Activated CD4-positive, alpha-beta T cell treated with anti-CD3 and anti-CD28 coated beads, Interleukin-2, amount 10 ng/mL, durations not matched to agents 24 days and 14 days (primary cell): ENCODE data around the gene ATXN7L2. TPM values are rescaled to one million over a fixed set of nuclear protein-coding genes. Genes with fewer than 3 reads are reported as not detected.

ENCODE experiments used
- DNase-seq: peaks from one replicate; pipeline ENCODE4 v3.0.0; 2022
- H3K27ac Mint-ChIP-seq: one replicate; pipeline ENCODE4 v1.8.0; 2022; ENCODE audit warnings: mild to moderate bottlenecking, mixed read lengths
- H3K27me3 Mint-ChIP-seq: one replicate; pipeline ENCODE4 v1.8.0; 2022; ENCODE audit warnings: mixed read lengths
- H3K36me3 Mint-ChIP-seq: one replicate; pipeline ENCODE4 v1.8.0; 2022; ENCODE audit warnings: low read depth, mild to moderate bottlenecking, mixed read lengths
- H3K4me1 Mint-ChIP-seq: one replicate; pipeline ENCODE4 v1.8.0; 2021; ENCODE audit warnings: mixed read lengths
- H3K4me3 Mint-ChIP-seq: one replicate; pipeline ENCODE4 v1.8.0; 2022; ENCODE audit warnings: mild to moderate bottlenecking, moderate library complexity, mixed read lengths
- H3K9me3 Mint-ChIP-seq: one replicate; pipeline ENCODE4 v1.8.0; 2021; ENCODE audit warnings: mixed read lengths
- intact Hi-C: fragments of 100-400 bp; cut with micrococcal nuclease; formaldehyde crosslinking; loops from one replicate; pipeline ENCODE4 v1.15.1; 2023
- total RNA-seq: library from RNA; stranded (reverse); gene quantifications from 2 replicates; pipeline ENCODE4 v1.2.3, GENCODE V29; 2022

The ATXN7L2 gene
- total RNA-seq, 1 donor from 2014 or later = 15.1 TPM

DNA sequence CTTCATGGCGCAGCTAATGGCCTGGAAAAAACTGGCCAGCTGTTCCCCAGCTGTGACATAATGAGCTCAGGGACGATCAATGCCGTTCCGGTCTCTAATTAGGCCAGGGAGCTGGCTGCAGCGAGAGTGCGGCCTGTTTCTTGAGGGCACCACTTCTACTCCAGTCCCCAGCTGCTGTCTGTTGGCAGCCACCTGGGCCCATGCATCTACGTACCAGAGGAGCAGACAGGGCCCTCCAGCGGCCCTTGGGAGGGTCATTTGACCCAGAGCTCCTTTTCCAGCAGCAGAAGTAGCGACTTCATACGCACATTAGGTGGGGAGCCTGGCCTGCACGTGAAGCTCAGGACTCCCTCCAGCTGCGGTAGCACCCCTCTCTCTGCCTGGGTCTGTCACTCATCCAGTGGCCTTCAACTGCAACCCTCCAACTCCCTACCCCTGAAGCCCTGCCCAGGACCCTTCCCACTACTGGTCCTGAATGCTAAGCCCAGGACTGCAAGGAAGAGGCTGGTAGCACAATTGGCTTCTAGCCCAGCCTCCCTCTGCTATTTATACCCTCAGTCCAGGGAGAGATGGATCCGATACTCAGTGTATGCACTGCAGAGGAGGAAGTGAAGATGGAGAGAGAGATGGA lies 46.9 kb downstream of the ATXN7L2 start:
- peaks cover 5% of the 10 kb centered on the region for H3K27me3 Mint-ChIP-seq
- peak overlapping the region; percentile 40 for H3K27ac Mint-ChIP-seq
- no peaks in the 10 kb centered on the region for H3K9me3 Mint-ChIP-seq
- peak overlapping the region; percentile 36 for H3K4me3 Mint-ChIP-seq
- no peak for DNase-seq
- peaks cover 23% of the 10 kb centered on the region for H3K4me1 Mint-ChIP-seq
- H3K36me3 Mint-ChIP-seq = no peaks in the 10 kb centered on the region
- intact Hi-C loops = loop anchor here (5.0 kb wide), 1 partner anchor 123 kb away; no protein-coding TSS in a partner anchor

DNA sequence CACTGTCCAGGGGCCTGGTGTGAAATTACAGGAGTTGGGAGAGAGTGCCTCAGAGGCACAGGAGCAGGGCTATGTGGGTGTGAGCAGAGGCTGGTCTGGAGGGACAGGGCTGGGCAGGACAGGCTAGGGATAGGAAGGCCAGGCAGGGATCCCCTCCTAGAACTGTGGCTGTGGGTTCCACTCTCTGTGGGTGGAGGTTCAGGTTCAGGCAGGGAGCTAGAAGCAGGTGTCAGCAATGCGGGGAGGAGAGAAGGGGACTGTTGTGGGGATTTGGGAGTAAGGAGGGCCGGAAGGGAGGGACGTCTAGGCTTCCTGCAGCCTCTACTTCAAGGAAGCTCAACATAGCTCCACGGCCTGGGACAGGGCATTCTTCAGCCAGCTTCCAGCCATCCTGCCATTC lies 47.7 kb downstream of the ATXN7L2 start:
- Mint-ChIP-seq H3K27ac (peak overlapping the region; percentile 40), H3K9me3 (no peaks in the 10 kb centered on the region), H3K36me3 (no peaks in the 10 kb centered on the region), H3K27me3 (no peaks in the 10 kb centered on the region), H3K4me1 (peaks cover 23% of the 10 kb centered on the region), H3K4me3 (peak overlapping the region; percentile 36)
- DNase-seq = no peak
- intact Hi-C loops = loop anchor here (5.0 kb wide), 1 partner anchor 124 kb away; no protein-coding TSS in a partner anchor

DNA sequence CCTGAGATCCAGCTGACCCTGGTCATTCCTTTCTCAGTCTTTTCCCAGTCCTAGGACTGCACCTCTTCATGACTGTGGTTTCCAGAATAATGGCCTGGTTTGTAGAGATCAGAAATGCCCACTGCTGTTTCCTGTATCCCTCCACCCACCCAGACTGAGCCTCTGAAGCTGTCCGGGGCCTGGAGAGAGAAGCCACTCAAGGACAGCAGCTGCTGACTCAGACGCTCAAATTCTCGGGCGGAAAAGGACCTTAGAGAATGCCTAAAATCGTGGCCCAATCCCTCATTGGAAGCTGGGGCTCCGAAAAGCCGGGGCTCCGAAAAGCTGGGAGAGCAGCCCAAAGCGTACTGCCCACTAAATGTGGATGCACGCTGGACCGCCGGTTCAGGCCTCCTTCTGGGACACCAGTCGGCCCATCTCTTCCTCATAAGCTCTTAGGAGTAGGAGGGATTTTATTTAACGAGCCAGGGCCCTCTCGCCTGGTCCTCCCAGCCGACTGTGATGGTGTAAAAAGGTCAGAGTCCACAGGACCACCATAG lies 48.2 kb downstream of the ATXN7L2 start:
- Mint-ChIP-seq H3K27ac (peak overlapping the region; percentile 86), H3K4me3 (peak overlapping the region; percentile 74), H3K27me3 (no peaks in the 10 kb centered on the region), H3K9me3 (no peaks in the 10 kb centered on the region), H3K4me1 (peaks cover 23% of the 10 kb centered on the region), H3K36me3 (no peaks in the 10 kb centered on the region)
- intact Hi-C loops = loop anchor here (1.0 to 5.0 kb wide), 7 partner anchors 32 to 269 kb away; partner anchors contain the start of genes CYB561D1, PSMA5 and PSRC1
- DNase-seq = no peak

DNA sequence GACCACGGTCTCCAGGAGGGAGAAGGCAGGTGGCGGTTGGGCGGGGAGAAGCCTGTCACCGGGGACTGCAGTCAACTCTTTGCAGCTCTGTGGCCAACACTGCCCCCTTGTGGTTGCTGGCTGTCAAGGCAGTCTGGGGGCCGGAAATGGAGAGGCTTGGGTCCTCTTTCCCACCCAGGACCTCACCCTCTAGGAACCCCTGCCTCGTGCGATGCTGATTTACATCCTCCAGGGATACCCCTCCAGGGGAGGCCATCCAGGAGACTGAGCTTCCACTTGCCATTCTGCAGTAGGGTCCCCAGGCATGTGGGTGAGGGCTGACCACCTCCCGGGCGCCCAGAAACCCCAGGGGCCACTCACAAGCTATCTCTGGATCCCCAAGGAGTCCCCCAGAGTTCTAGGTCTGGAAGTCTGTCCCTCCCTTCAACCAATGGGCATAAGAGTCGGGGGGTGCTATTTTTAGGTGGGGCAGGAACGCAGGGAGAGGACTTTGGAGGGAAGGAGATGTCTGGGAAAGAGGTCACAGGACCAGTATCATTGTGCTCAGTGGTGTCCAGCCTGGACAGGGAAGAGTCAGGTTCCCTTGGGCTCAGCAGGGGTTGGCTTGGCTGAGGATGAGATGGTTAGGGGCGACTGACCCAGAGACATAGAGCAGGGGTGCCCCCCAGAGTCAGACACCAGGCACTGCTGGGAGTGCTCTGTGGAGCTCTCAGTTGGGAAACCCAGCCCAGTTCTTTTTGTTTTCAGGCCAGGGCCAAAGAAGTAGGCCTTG lies 48.8 kb downstream of the ATXN7L2 start:
- intact Hi-C loops = loop anchor here (1.0 to 5.0 kb wide), 7 partner anchors 32 to 269 kb away; partner anchors contain the start of genes CYB561D1, PSMA5 and PSRC1
- no peaks in the 10 kb centered on the region for H3K36me3 Mint-ChIP-seq

DNA sequence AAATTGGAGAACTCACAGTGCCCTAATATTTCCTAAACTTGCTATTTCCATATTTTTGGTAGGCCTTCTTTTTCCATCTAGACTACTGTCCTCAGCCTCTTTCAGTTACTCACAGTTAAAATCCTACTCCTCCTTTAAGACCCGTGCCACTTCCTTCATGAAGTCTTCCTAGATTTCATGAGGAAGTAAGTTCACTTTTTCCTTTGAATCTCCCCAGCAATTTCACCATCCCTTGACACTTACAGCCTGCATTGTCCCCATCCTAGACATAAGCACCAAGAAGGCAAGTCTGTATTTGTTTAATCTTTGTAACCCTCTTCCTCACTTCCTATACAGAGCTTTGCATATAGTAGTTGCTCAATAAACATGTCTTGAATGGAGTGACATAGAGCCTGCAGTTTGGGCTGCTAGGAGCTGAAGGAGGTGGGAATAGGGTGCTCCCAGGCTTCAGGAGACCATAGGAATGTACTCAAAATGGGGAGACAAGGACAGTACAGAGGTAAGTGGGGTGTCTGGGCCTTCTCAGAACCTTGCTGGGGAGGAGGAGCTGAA lies 50.7 kb downstream of the ATXN7L2 start:
- no peak overlapping the region for H3K4me3 Mint-ChIP-seq
- no peaks in the 10 kb centered on the region for H3K9me3 Mint-ChIP-seq
- no peak for DNase-seq
- H3K36me3 Mint-ChIP-seq = no peaks in the 10 kb centered on the region
- peaks cover 4% of the 10 kb centered on the region for H3K27me3 Mint-ChIP-seq
- no peak overlapping the region for H3K27ac Mint-ChIP-seq
- peaks cover 23% of the 10 kb centered on the region for H3K4me1 Mint-ChIP-seq
- intact Hi-C loops = loop anchor here (5.0 kb wide), 1 partner anchor 127 kb away; no protein-coding TSS in a partner anchor

More for the DNA sequence above, 48.8 kb downstream of the ATXN7L2 start:
- Mint-ChIP-seq H3K4me1 (peaks cover 23% of the 10 kb centered on the region), H3K9me3 (no peaks in the 10 kb centered on the region), H3K4me3 (peak overlapping the region; percentile 74), H3K27me3 (no peaks in the 10 kb centered on the region), H3K27ac (peak overlapping the region; percentile 86)
- peak; percentile 98 for DNase-seq

DNA sequence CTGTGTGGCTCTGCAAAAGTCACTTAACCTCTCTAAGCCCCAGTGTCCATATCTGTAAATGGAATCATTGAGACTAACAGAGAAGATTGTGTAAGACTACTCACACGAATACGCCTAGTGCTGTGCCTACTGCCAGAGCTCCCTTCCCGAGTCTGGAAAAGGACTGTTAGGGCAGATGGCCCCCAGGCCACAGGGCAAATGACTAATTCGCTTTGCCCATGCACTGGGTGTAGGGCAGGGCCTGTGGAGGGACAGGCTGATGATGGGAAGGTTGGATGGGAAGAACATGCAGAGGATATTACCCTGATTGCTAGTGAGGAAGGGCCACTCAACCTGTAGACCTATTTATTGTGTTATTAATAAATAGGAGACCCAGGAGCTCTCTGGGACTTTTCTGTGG lies 51.8 kb downstream of the ATXN7L2 start:
- no peak for DNase-seq
- H3K36me3 Mint-ChIP-seq = no peaks in the 10 kb centered on the region
- H3K9me3 Mint-ChIP-seq = no peaks in the 10 kb centered on the region
- H3K4me1 Mint-ChIP-seq = peaks cover 23% of the 10 kb centered on the region
- H3K27me3 Mint-ChIP-seq = peaks cover 4% of the 10 kb centered on the region
- intact Hi-C loops = no loop called here
- H3K4me3 Mint-ChIP-seq = no peak overlapping the region
- H3K27ac Mint-ChIP-seq = no peak overlapping the region

DNA sequence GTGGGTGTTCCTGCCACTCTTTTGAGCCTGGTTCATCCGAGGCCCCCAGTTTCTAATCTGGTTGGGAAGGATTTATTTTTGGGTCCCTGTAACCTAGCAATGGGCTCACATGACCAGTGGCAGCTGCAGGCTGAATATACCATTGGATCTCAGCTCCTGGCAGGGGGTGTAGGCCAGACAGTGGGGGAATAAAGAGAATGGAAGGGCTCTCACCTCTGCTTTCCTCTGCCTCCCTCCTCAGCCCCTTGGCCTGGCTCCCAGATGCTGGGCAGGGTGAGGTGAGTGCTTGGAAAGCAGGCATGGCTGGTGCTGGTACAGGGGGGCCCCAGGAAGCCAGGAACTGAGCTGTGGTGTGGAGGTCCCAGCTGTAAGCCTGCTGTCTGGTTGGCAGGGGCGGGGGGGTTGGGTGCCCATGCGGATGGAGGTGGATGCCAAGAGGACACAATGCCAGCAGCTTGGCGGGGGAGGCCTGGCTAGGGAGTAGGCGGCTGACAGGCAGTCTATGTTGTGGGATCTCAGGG lies 52.3 kb downstream of the ATXN7L2 start:
- H3K27ac Mint-ChIP-seq = no peak overlapping the region
- peaks cover 19% of the 10 kb centered on the region for H3K4me1 Mint-ChIP-seq
- no peak for DNase-seq
- peaks cover 4% of the 10 kb centered on the region for H3K27me3 Mint-ChIP-seq
- intact Hi-C loops = no loop called here
- no peaks in the 10 kb centered on the region for H3K9me3 Mint-ChIP-seq
- no peaks in the 10 kb centered on the region for H3K36me3 Mint-ChIP-seq
- no peak overlapping the region for H3K4me3 Mint-ChIP-seq

DNA sequence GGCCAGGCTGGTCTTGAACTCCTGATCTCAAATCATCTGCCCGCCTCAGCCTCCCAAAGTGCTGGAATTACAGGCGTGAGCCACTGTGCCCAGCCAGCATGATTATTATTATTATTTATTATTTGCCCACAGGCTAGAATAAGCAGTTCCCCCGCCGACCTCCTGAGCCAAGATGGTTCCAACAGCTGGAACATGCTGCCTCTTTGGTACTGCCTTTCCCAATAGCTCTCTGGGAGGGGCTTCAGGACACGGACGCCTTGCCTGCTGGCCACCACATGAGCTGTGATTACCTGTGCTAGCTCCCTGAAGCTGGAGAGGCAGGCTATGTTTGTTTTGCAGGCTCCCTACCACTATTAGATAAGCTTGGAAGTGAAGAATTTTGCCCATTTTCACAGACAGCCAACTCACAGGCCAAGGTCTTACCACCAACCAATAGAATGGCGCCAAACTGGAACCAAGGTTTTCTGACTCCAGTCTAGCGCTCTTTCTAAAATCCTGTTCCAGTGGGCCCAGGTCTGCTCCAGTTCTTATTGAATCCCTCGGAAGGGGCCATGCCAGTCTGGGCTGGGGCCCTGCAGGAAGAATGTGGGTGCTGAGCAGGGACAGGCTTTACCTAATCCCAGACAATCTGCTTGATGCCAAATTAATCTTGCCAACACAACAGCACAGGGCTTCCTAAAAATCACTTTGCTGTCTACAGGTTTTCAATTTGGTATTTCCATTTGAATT lies 53.9 kb downstream of the ATXN7L2 start:
- intact Hi-C loops = no loop called here
- peaks cover 4% of the 10 kb centered on the region for H3K27me3 Mint-ChIP-seq
- no peaks in the 10 kb centered on the region for H3K9me3 Mint-ChIP-seq
- DNase-seq = no peak
- no peak overlapping the region for H3K27ac Mint-ChIP-seq
- peaks cover 3% of the 10 kb centered on the region for H3K4me1 Mint-ChIP-seq
- H3K36me3 Mint-ChIP-seq = no peaks in the 10 kb centered on the region
- H3K4me3 Mint-ChIP-seq = no peak overlapping the region

DNA sequence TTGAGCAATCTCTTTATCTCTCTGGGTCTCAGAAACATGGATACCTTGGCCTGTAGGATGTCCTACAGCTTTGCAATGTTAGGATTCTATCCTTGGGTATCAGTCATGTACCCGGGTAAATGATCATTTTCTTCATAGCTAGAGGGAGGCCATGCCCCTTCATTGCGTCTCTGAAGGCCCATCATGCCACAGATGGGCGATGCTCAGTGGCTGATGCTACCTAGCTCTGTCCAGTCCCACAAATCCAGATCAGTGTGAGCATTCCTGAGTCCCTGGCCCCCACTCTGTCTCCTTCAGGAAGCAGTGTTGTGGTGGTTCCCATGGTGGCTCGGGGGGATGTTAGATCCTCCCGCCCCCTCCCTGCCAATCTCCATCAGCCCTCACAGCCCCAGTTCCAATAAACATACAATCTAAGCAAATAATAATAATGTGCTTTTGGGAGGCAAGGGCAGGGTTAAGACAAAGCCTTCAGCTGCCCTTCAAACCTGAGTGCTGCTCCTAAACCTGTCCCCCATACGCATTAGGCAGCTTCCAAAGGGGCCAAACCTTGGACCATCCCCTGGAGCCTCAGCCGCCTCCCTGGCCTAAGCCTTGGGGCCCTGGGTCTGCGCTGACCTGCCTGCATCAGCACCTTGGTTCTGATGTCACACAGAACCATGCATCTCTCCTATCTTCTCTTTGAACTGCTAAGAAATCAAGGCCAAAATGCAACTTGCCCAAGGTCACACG lies 55.3 kb downstream of the ATXN7L2 start:
- Mint-ChIP-seq H3K9me3 (no peaks in the 10 kb centered on the region), H3K27me3 (peaks cover 4% of the 10 kb centered on the region), H3K4me1 (no peaks in the 10 kb centered on the region), H3K36me3 (no peaks in the 10 kb centered on the region), H3K27ac (no peak overlapping the region), H3K4me3 (no peak overlapping the region)
- peak; percentile 51 for DNase-seq
- intact Hi-C loops = no loop called here

DNA sequence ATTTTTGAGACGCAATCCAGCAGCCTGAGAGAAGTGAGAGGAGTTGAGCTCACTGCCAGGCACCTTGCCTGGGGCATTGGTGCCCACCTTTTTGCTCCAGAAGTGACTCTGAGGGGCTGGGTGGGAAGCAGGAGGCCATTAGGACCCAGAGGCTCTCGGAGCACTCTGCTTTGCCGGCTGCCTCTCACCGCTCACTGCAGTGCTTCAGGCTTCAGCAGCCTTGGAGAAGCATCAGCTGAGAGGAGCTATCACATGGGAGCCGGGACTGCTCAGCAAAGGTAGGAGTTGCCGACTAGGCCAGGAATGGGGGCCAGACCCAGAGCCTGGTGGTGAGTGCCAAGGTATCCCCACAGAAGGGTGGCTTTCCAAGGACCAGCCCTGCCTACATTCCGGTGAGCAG lies 56.0 kb downstream of the ATXN7L2 start, which contains the start of gene GPR61:
TSS of gene GPR61 (plus strand) at position 197 of the 400 bp plus-strand sequence. CDS start 3,151 bp downstream, outside the sequence.
- intact Hi-C loops = no loop called here
- Mint-ChIP-seq H3K4me1 (no peaks in the 10 kb centered on the region), H3K27me3 (peaks cover 4% of the 10 kb centered on the region), H3K9me3 (no peaks in the 10 kb centered on the region), H3K4me3 (no peak within 1 kb of the TSS), H3K36me3 (no peaks in the 10 kb centered on the region), H3K27ac (no peak within 1 kb of the TSS)
- peak; percentile 41 for DNase-seq

DNA sequence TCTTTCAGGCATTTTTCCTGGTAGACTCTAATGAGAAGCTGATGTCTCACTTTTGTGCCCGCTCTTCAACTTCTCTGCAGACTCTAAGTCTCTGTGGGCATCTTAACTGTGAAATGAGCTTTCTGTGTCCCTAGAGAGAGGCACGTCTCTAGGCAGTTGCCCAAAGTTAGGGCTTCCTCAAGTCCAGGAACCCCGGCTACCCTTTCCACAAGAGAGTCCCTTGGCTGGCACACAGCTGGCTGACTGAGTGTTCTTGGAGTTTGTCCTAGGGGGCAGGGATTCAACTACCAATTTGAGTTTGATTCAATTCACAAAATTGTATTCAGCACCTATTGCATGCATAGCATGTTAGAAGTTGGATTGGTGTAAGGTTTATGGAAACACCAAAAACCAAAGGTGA lies 57.4 kb downstream of the ATXN7L2 start:
- Mint-ChIP-seq H3K9me3 (no peaks in the 10 kb centered on the region), H3K4me3 (no peak overlapping the region), H3K27me3 (peaks cover 4% of the 10 kb centered on the region), H3K36me3 (no peaks in the 10 kb centered on the region), H3K4me1 (peaks cover 2% of the 10 kb centered on the region), H3K27ac (no peak overlapping the region)
- intact Hi-C loops = no loop called here
- no peak for DNase-seq
